HG02981 (cell line): ENCODE data around the gene ATP1A4.

Experiments used
- ATAC-seq: cut with Tn5 transposase; IDR thresholded peaks from one replicate; pipeline ENCODE4 v1.9.1; 2021; ENCODE audit warnings: mild to moderate bottlenecking, moderate library complexity; ENCODE audit not compliant: unreplicated experiment

Gene ATP1A4

DNA sequence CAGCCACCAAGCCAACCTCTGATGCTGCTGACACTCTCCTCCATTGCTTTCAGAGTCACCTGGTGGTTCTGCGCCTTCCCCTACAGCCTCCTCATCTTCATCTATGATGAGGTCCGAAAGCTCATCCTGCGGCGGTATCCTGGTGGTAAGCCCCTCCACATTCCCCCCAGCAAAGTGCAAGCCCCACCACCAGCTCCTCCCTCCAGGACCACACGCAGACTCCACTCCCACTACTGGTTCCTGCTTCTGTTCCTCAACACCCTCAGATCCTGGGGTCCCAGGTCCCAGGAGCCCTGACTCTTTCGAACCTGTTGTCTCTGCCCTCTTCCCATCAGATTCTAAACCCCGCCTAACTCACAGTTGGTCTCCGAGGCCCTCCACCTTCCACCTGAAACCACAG is 11.6 kb upstream of the ATP1A4 start:
- no peak for ATAC-seq

DNA sequence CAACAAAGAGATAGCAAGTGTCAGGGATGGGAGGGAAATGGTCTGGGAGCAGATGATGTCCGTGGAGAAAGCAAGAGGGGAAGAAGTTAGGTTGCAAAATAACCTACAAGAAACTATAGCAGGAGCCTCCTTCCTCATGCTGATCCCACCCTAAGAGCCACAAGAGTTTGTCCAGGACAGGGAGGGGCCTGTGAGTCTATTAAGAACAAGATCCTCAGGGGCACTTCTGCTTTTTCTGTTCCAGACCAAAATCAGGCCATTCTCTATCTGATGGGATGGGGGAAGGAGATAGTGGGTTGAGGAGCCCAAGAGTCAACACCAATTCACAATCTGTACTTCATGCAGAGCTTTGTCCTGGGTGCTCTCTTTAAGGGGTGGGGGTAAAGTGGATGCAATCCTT is 7.7 kb upstream of the ATP1A4 start:
- ATAC-seq, result no peak

DNA sequence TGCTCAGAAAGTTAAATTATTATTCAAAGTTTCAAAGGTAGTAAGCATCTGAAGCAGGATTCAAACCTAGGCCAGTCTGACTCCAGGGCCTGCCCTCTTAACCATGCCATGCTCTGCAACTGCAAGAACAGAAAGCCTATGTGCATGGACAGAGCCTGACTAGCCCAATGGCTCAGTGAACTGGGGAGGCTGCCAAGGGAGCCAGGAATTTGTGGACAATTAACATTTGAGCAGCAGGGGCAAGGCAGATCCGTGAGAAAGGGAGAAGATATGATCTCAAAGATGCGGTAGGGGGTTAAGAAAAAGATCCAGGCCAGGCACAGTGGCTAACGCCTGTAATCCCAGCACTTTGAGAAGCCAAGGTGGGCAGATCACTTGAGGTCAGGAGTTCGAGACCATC is 6.5 kb upstream of the ATP1A4 start:
- ATAC-seq, result no peak

DNA sequence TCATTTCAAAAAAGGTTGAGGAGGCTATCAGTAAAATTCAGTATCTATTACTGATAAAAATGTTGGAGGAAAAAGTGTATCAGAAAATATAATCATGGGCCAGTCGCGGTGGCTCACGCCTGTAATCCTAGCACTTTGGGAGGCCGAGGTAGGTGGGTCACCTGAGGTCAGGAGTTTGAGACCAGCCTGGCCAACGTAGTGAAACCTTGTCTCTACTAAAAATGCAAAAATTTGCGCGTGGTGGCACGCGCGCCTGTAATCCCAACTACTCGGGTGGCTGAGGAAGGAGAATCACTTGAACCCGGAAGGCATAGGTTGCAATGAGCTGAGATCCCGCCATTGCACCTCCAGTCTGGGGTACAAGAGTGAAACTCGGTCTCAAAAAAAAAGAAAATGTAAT is 5.3 kb upstream of the ATP1A4 start:
- no peak for ATAC-seq

GRCh38 chr1:160148121-160148520 is 3.3 kb upstream of the ATP1A4 start:
- no peak for ATAC-seq

DNA sequence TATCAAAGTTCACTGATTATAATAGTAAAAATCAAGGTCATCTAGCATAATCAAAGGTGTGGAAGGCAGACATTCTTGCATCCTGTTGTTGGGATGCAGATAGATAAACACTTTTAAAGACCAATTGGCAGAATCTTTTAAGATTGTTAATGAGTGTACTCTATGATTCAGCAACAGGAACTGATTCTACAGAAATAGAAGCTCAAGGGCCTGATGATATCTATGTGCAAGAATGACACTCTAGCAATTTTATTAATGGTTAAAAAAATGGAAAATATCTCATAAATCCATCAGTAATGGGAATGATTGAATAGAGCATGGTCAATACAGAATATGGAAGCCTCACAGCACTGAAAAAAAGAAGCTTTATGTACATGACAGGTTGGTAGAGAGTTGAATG is 2.2 kb upstream of the ATP1A4 start:
- ATAC-seq, result no peak

- no peak for ATAC-seq
Observed at GRCh38 chr1:160149716-160150115, 1.7 kb upstream of the ATP1A4 start.

GRCh38 chr1:160154790-160155189 is 3.4 kb downstream of the ATP1A4 start:
- no peak for ATAC-seq

- ATAC-seq, result no peak
Observed at GRCh38 chr1:160156361-160156760, 5.0 kb downstream of the ATP1A4 start.

GRCh38 chr1:160157174-160157573 is 5.8 kb downstream of the ATP1A4 start:
- ATAC-seq, result no peak

GRCh38 chr1:160158031-160158430 is 6.6 kb downstream of the ATP1A4 start:
- ATAC-seq, result no peak

DNA sequence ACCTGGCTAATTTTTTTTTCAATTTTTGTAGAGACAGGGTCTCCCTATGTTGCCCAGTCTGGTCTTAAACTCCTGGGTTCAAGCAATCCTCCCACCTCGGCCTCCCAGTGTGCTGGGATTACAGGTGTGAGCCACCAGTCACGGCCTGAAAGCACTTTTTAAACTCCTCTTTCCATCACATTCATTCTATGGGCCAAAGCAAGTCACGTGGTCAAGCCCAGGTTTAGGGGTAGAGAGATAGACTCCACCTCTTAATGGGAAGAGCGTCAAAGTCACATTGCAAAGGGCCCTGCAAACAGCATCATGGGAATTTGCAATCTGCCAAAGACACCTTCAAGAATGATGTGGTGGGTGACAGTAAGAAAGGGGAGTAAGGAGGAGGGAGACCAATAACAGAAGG is 7.1 kb downstream of the ATP1A4 start:
- no peak for ATAC-seq

DNA sequence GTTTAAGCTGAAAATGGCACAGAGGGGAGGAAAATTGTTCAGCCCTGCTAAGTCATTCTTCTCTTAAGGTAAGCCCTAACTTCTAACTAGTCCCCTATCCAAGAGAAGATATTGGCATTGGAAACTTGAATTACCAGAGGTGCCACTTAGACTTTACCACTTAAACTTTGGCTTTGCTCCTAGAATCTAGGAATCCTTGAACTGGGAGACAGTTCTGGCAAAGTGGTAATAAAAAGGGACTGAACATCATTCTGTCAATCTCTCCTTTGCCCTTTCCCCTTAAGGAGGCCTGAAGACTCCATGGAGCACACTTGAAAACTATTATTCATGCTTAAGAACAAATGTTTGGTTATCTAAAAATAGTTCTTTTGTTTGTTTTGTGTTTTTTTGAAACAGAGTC is 8.4 kb downstream of the ATP1A4 start:
- no peak for ATAC-seq

GRCh38 chr1:160161965-160162705 is 10.7 kb downstream of the ATP1A4 start:
- ATAC-seq, result no peak

- no peak for ATAC-seq
Observed at GRCh38 chr1:160162931-160163330, 11.5 kb downstream of the ATP1A4 start.

GRCh38 chr1:160163615-160164014 is 12.2 kb downstream of the ATP1A4 start:
- no peak for ATAC-seq

GRCh38 chr1:160164121-160164520 is 12.7 kb downstream of the ATP1A4 start:
- ATAC-seq, result no peak

DNA sequence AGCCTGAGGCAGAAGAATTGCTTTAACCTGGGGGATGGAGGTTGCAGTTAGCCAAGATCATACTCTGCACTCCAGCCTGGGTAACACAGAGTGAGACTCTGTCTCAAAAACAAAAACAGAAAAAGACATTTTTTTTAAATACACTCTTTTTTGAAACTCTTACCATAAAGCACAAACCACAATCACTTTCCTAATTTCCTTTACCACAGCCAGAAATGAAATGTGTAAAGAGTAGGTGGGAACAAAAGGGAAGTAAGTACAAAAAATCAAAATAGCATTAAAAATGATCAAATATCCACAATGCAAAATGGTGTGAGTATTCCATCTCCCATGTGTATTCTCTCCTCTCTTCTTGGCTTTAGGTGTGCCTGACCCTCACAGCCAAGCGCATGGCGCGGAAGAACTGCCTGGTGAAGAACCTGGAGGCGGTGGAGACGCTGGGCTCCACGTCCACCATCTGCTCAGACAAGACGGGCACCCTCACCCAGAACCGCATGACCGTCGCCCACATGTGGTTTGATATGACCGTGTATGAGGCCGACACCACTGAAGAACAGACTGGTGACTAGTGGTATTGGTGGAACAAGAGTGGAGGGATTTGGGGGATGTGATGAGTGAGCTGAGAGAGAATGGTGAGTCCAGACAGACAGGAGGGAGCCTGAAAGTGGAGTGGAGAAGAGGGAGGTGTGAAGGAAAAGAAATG is 14.9 kb downstream of the ATP1A4 start:
- no peak for ATAC-seq

- no peak for ATAC-seq
Observed at GRCh38 chr1:160167056-160167455, 15.7 kb downstream of the ATP1A4 start.

DNA sequence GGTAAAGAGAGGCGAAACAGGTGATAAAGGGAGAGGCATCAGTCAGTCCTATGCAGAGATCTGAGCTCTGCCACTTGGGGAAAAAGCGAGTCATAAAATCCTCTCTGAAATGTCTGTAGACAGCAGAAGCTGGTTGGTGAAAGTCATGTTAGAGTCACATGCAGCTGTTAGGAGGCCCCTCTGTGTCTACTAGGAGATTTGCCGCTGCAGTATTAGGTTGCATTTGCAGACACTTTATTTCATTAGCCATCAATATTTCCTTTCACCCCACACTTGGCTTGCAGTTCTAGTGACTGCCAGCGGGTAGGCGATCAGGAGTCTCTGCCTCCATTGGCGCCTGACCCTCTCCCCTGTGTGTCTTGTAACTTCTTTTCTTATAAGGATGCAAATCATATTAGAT is 16.2 kb downstream of the ATP1A4 start:
- ATAC-seq, result no peak

- ATAC-seq, result no peak
Observed at GRCh38 chr1:160168016-160168415, 16.6 kb downstream of the ATP1A4 start.

DNA sequence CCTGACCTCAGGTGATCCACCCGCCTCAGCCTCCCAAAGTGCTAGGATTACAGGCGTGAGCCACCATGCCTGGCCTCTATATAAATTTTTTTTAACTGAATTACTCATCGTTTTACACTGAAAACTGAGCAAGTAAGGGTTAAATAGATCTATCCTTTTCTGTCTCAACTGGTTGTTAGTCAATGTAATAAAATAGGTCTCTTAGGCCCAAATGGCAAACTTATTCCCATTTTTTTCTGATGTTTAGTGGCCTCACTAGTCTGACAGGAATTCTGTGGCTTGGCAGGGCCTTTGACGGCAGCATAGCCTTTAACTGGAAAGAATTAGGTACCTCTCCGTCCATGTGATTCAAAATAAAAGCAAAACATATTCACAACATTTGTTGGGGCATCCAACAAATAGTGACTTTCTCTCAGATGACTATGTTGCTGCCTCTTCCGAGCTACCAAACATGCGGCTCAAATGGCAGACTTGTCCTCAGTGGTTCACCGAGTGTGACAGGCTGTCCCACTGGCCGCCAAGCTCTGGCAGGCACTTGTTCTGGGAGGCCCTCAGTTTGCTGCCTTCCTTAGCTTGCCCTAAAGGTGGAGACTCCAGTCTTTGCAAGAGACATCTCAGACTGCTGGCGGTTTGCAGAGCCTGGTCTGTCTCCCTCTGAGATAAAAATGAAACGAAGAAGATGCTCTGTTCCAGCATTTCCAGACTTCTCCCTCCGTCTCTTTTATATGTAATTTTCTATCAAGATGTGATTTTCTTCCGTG is 17.4 kb downstream of the ATP1A4 start:
- no peak for ATAC-seq
